ENCODE measurements around the gene KIAA1217. TPM values are rescaled to one million over a fixed set of nuclear protein-coding genes. Genes with fewer than 3 reads are reported as not detected.

The KIAA1217 gene
- total RNA-seq, 1 experiment from 2014 or later = 5.2 TPM

DNA sequence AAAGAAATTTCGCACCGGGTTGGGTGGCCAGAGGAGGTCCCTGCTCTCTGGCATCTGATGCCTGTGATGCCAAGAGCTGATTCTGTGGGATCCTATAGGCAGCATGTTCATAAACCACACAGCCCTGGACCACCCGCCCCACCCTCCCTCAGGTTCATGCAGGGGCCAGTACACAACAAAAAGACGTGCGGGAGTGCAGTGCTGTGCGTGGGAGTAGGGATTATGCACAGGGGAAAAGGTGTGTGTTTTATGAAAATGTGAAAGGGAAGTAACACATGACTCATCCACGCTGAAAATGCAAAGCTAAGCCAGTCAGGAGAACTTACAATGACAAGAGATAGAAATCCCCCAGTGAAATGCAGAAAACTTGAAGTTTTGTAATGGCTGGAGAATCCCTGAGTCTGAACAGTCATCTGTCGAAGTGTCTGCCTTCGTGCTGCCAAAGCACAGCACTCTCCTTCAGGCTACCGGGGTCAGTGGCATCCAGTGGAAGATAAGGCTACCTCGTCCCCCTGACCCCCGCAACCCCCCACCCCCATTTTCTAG is 1.1 kb downstream of the KIAA1217 start:
- DNase-seq (ENCODE audit: low spot score) = peak; percentile 25

DNA sequence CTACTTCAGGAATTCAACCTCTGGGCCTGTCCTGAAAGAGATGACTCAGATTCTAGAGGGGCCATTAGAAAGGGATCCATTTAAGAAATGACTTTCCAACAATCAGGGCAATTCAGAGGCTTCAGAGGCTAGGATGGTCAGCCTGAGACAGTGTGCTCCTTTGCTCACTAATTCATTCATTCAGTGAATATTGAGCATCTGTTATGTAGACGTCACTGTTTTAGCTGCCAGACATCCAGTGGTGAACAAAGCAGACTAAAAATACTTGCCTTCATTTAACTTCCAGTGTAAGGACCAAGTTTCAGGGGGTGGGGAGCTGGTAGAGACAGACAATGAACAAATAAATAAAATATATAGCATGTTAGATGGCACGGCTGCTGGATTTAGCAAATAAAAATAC is 1.6 kb downstream of the KIAA1217 start:
- DNase-seq (ENCODE audit: low spot score) = no peak

DNA sequence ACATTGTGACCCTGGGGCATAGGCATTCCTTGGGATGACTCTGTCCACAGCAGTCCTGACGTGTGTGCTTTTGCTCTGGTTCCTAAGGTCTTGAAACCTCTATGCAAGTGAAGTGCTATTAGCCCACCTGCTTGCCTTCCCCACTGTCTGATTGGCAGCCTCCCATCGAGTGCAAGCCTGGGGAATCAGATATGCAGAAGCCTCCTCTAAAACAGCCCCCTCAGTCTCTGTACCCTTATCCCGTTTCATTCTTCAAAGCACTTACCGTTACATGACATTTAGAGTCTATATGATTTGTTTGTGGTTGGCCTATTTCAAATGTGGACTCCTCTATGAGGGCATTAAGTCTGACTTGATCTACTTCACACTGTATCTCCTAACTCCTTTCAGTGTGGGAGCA is 4.3 kb downstream of the KIAA1217 start:
- DNase-seq (ENCODE audit: low spot score) = no peak

DNA sequence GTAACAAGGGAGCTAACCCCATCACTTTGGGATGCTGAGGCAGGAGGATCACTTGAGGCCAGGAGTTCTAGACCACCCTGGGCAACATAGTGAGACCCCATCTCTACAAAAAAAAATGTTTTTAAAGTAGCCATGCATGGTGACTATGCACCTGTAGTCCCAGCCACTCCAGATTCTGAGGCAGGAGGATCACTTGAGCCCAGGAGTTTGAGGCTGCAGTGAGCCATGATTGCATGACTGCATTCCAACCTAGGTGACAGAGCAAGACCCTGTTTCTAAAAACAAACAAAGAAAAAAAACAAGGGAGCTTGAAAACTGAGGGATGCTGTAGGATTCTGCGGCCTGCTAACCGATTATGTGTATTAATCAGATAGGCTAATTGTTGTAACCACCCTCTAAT is 4.9 kb downstream of the KIAA1217 start:
- no peak for DNase-seq (ENCODE audit: low spot score)

GRCh38 chr10:24214762-24215161 is 5.8 kb downstream of the KIAA1217 start:
- DNase-seq (ENCODE audit: low spot score) = no peak

DNA sequence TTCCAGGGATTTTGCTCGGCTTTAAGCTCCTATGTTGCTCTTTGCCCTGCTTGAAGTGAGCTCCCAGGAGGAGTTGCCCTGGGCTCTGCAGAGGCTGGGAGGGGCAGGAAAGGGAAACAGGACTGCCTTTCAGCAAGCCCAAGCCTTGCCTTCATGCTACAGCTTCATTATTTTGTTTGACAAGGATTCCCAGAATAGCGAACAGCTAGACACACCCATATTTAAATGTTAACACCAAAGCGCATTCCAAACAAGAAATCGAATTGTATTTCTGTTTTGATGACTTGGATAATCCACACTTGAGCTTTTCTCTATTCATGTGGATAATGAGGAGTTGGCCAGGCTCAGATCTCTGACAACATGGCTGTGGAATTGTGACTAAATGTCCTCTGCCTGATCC is 6.3 kb downstream of the KIAA1217 start:
- no peak for DNase-seq (ENCODE audit: low spot score)

DNA sequence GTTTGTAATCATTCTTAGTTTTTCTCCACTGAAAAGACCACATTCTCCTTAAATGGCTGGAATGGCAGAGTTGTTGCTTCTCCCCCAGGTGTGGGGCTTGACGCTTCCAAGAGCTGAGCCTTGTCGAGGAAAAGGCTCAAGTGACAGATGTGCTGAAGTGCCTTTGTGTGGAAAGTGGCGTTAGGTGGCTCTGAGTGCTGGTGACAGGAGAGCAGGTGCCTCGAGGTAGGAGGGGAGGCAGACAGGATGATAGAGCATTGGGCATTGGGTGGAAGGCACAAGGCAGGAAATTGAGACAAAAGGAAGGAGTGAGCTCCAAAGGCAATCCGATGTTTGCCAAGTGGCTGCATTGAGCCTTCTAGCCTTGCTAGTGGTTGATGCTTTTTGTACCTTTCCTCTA is 6.7 kb downstream of the KIAA1217 start:
- no peak for DNase-seq (ENCODE audit: low spot score)

- DNase-seq (ENCODE audit: low spot score) = no peak
These were observed 11.0 kb downstream of the KIAA1217 start for GRCh38 chr10:24219963-24220362.

GRCh38 chr10:24223341-24223740 is 14.4 kb downstream of the KIAA1217 start:
- DNase-seq (ENCODE audit: low spot score) = no peak

DNA sequence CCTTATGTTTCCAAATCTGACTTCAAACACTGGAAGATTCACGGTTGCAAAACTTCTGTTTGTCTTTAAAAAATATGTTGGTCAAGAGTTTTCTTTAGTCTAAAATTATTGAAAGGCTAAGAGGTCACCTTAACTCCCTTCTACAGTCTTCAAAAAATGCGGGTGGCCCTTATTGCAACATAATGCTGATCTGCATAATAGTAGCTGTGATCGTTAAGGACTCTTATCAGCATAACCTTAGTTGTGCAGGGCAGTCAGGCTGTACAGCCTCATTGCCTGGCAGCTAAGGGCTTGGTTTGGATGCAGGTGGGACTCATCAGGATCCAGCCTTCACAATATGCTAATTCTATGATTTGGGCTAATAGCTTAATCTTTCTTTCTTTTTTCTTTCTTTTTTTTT is 15.0 kb downstream of the KIAA1217 start:
- no peak for DNase-seq (ENCODE audit: low spot score)

- no peak for DNase-seq (ENCODE audit: low spot score)
These were observed 19.7 kb downstream of the KIAA1217 start for GRCh38 chr10:24228642-24229041.

- no peak for DNase-seq (ENCODE audit: low spot score)
These were observed 21.0 kb downstream of the KIAA1217 start for GRCh38 chr10:24229909-24230308.

GRCh38 chr10:24231200-24231599 is 22.3 kb downstream of the KIAA1217 start:
- no peak for DNase-seq (ENCODE audit: low spot score)

DNA sequence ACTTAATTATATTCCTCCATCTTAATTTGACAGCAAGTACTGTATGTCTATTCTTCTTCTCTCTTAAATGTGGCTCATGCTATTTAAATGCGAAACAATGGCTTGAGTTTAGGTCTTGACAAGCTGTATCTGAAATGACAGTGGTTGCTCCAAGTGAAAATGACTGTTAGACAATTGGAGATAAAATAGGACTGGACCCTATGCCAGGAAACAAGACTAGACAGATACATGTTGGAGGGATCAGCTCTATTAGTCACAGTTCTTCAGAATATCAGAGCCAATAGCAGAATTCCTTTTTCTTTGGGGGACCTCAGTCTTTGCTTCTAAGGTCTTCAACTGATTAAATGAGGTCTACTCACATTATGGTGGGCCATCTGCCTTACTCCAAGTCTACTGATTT is 25.8 kb downstream of the KIAA1217 start:
- DNase-seq (ENCODE audit: low spot score) = no peak

- DNase-seq (ENCODE audit: low spot score) = no peak
These were observed 26.5 kb downstream of the KIAA1217 start for GRCh38 chr10:24235471-24235870.

- no peak for DNase-seq (ENCODE audit: low spot score)
These were observed 29.0 kb downstream of the KIAA1217 start for GRCh38 chr10:24237801-24238395.

GRCh38 chr10:24238519-24239247 is 29.7 kb downstream of the KIAA1217 start:
- no peak for DNase-seq (ENCODE audit: low spot score)

DNA sequence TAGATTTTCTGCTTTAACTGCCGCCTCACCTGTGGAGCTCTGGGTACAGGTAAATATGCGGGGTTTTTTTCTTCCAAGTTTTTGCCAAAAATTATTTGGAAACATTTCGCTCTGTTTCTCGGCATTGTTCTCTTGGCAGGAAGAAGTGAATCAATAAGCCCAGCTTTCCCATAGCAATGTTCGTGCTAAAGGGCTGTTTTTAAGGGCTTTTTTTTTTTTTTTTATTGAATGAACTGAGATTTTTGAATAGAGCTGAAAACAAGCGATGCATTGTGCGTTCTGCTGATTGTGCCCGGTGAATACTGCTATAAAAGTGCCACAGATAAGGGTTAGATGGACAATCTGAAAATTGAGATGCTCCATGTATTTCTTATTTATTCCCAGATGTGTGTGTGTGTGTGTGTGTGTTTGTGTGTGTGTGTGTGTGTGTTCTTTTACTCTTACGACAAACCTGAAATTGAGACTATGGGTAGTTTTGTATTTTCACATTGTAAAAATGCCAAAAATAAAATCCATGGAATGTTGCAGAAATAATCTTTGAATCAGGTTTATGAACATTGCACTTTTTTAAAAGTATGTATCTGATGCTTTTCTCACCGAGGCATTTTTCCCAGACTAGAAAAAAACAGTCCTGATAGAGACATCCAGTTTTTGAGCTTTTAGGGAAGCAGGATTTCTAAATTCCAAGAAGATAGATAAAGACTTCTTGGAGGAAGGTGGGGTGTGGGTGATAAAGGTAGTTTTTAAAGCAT is 30.5 kb downstream of the KIAA1217 start:
- DNase-seq (ENCODE audit: low spot score) = no peak

DNA sequence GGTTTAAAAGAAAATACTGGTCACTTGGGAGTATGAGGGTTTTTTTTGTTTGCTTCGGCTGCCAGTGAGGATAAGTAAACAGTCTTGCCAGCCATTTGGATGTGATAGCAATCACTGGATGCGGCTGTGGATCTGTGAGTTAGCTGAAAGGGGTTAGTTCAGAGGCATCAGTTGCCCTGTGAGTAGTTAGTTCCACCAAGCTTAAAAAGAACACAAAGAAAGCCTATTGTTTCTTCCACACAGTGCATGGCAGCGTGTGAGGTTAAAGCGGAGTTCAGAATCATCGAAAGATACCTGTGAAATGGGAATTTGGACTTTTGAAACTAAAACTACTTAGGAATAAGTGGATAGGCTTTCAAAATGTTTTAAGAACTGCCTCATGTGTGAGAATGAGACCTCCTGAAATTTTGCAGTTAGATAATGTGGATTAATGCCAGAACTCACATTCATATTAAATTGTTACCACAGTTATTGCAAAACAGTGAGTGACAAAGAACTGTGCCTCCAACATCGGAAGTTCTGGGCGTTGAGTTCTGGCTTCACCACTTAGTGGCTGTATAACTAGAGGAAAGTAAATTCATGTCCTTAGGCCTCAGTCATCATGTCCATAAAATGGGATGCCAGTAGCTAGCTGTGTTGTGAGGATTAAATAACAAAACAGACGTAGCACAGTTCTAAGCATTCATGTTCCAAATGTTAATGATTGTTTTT is 31.3 kb downstream of the KIAA1217 start:
- DNase-seq (ENCODE audit: low spot score) = no peak

DNA sequence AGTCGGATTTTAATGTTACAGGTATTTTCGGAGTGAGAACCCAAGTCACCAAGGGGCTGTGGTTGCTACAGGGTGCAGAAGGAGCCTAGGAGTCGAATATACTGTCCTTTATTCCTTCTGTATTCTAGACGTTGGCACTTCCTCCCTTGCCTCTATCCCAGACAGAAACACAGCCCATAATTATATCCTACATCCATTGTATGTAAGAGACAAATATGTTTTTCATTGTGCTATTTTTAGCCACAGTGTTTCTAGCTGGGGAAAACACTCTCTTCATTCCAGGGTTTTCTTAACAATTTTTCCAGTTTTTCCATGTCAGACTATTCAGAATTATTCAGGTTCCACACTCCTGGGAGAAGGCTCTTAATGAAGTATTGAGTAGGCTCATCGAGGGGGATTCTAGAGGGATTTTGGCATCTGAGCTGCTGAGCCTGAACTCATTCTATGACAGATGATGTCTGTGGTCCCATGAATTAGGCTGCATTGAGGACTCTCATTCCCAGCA is 32.6 kb downstream of the KIAA1217 start:
- DNase-seq (ENCODE audit: low spot score) = no peak

DNA sequence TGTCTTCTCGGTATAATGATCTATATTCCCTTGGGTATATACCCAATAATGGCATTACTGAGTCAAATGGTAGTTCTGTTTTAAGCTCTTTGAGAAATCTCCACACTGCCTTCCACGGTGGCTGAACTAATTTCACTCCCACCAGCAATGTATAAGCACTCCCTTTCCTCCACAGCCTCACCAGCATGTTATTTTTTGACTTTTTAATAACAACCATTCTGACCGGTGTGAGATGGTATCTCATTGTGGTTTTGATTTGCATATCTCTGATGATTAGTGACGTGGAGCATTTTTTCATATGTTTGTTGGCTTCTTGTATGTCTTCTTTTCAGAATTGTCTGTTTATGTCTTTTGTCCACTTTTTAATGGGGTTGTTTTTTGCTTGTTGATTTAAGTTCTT is 33.6 kb downstream of the KIAA1217 start:
- DNase-seq (ENCODE audit: low spot score) = no peak

DNA sequence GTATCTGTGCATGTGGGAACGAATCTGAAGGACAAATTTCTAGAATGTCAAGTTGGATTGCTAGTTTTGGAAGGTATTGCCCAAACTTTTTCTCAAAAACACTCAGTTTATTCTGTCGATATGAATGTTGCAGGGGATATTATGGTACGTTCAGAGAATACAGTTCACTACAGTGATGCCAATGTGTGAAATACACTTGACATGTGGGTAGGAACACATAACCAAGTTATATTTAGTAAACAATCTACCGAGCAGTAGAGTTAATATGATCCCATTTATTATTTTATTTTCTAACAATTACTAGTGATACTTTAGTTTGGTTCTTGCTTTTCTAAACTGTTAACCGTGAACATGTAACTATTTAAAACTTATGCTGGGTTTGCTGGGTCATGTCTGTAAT is 37.4 kb downstream of the KIAA1217 start:
- DNase-seq (ENCODE audit: low spot score) = no peak

All from H4 (cell line).